HepG2 (cell line): ENCODE measurements around the gene TSNAX.

Experiments used
- CTCF ChIP-seq: sonication (generic); formaldehyde crosslinking; IDR thresholded peaks from 2 replicates; pipeline ENCODE4 v1.5.0; 2020; ENCODE audit warnings: mild to moderate bottlenecking, missing genetic modification reagents, moderate library complexity
- DNMT1 ChIP-seq: sonication (generic); formaldehyde crosslinking; IDR thresholded peaks from 2 replicates; pipeline ENCODE4 v1.5.1; 2020; ENCODE audit warnings: mild to moderate bottlenecking, missing genetic modification reagents
- JUN ChIP-seq: sonication (generic); formaldehyde crosslinking; IDR thresholded peaks from 2 replicates; pipeline ENCODE4 v1.4.0; 2020; ENCODE audit warnings: mild to moderate bottlenecking, missing genetic modification reagents
- POLR2AphosphoS5 ChIP-seq: IDR thresholded peaks from 2 replicates; pipeline ENCODE4 v1.6.1; 2012; ENCODE audit warnings: low read depth, low read length
- RBM22 ChIP-seq: fragments of 200-400 bp; formaldehyde crosslinking; optimal IDR thresholded peaks from 2 replicates; pipeline ENCODE3; 2017; ENCODE audit warnings: mild to moderate bottlenecking, low read length, moderate library complexity
- ZNF143 ChIP-seq: sonication (generic); formaldehyde crosslinking; IDR thresholded peaks from 2 replicates; pipeline ENCODE4 v1.4.0; 2020; ENCODE audit warnings: missing genetic modification reagents

DNA sequence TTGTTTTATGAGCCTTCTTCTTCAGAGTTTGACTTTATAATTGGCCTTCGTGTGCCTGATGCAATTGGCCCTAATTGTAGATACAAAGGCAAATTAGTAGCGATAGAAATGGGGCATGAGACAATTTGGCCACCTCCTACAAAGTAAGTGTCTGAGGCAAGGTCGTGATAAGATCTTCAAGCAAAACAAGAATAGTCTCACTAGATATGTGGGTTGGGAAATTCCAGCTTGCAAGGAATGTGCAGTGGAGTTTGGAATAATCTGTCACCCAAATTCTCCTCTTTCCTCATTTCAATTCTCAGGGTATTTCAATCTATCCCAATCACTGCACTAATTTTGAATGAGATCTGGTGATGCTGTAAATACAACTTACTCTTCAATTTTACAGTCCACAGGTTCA, 11.4 kb upstream of the TSNAX start:
- TF ChIP-seq CTCF (CRISPR knock-in tag) (no peak), DNMT1 (CRISPR knock-in tag) (no peak), JUN (CRISPR knock-in tag) (no peak), POLR2AphosphoS5 (no peak), RBM22 (no peak), ZNF143 (no peak)
